Hematopoietic multipotent progenitor cell treated with erythropoietin and hydrocortisone succinate and interleukin-3 and kit ligand, for 17 days (in vitro differentiated cells): ENCODE data around the gene KCNQ1OT1.

ENCODE experiments used
- DNase-seq: peaks from one replicate; pipeline ENCODE4 v3.0.0-alpha.2; 2015; ENCODE audit warnings: low spot score

The KCNQ1OT1 gene

GRCh38 chr11:2666828-2667570 lies 32.8 kb downstream of the KCNQ1OT1 start:
- DNase-seq, result no peak

GRCh38 chr11:2666401-2666741 lies 33.4 kb downstream of the KCNQ1OT1 start:
- no peak for DNase-seq

- no peak for DNase-seq
These were observed 34.0 kb downstream of the KCNQ1OT1 start for GRCh38 chr11:2665526-2666400.

DNA sequence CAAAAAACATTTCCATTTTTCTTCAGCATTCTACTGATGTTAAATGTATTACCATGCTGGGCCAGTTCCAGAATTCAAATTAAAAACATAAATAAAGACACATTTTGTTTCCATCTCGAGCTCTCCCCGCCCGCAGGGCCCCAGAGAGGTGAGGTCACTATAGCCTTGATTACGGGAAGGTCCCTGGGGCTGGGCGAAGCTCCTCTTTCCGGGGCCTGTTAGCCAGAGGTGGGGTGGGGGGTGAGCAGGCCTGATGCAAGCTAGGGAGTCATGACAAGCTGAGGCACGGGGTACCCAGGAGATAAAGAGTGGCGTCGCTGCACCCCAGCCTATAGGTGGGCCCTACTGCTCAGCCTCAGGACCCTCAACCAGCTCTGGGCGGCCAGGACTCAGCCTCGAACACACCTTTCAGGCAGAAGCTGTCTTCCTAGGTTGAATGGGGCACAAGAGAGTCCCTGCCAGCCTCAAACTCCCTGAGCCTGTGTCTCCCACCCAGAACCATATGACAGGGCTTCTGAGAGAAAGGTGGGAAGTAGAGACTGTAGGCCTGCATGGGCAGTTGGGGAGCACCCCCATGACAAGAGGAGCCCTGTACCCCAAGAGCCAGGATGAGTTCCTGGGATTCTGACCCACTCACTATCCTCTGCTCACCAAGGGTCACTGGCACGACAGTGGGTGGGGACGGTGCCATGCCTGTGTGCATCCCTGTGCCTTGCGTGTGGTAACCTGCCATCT lies 34.8 kb downstream of the KCNQ1OT1 start:
- DNase-seq, result no peak

- no peak for DNase-seq
These were observed 35.4 kb downstream of the KCNQ1OT1 start for GRCh38 chr11:2664376-2664775.

DNA sequence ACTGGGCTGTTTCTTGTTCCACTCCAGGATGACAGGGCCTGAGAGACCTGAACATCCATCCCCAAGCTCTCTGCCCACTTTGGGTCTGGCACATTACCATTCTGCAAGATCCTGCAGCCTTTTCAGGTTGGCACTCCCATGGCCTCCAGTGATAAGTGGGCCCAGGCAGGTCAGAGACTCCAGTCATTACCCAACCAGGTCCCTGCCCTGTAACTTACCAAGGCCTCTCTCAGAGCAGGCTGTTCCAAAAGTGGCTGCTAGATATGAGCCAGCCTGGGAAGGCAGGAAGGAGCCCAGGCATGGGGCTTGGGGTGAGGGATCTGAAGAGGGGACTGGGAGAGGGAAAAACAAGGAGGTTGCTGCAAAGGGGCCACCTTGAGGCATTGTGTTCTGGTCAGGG lies 35.9 kb downstream of the KCNQ1OT1 start:
- no peak for DNase-seq

- no peak for DNase-seq
These were observed 36.3 kb downstream of the KCNQ1OT1 start for GRCh38 chr11:2663506-2663905.

- no peak for DNase-seq
These were observed 37.1 kb downstream of the KCNQ1OT1 start for GRCh38 chr11:2662430-2663299.

DNA sequence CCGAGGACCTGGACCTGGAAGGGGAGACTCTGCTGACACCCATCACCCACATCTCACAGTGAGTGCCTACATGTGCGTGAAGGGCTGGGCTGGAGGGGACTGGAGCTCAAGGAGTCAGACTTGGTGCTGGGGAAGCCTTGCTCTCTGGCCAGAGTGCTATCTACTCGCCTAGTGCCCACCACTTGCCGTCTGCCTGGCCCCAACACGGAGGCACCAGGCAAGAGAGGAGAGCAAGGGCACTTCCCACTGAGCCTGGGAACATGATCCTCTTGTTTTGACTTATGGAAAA lies 37.8 kb downstream of the KCNQ1OT1 start:
- DNase-seq, result no peak

DNA sequence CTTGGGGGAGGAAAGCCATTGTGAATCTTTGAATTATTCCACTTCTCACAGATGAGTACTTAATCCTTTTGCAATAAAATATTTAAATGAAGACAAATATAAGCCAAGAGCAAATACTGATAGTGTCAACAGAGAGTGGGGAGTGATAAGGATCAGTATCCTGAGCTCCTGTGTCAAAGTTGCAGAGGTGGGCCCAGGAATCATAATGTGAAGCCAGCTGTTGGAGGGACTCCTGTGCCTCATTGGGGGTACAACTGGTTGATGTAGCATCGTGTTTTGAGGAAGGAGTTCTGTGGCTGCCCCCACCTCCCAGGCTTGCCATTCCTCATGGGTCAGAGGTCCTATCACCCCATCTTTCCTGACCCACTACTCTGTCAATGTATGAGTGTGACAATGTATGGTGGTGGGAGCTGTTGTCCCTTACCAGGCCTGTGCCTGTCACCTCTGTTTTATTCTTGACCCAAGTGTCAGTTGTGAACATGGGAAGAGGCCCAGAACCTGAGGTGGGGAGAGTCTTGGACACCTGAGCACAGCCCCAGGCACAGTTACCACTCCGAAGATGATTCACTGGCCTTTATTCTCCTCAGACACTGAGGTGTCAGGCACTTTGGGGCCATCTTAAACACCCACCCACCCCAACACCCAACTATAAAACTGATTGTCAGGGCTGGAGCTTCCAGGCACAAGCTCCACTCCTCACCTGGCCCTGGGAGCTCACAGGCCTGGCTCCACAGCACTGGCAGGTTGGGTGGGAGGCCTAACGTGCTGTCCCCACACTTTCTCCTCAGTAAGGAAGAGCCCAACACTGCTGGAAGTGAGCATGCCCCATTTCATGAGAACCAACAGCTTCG lies 38.4 kb downstream of the KCNQ1OT1 start:
- DNase-seq, result no peak

DNA sequence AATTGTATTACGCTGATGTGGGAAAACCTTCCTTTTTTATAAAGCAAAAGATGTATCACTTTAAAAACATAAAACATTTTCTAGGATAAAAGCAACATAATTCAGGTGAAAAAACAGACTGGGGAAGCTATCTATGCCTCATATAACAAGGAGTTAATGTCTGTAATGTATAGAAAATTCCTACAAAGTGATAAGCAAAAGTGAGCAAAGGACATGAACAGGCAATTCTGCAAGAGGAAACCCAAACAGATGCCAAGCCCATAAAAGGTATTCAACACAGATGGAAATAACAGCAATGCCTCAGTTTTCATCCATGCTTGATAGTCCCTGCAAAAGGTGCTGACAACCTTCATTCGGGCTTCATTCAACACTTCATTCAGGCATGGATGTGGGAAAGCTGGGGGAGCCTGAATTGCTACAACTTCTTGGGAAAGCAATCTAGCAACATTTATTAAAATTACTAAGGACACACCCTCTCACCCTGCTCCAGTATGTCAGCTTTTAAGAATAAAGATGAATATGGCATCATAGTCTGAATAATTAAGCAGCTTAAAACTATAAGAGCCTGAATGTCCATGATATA lies 39.3 kb downstream of the KCNQ1OT1 start:
- no peak for DNase-seq

- no peak for DNase-seq
These were observed 42.0 kb downstream of the KCNQ1OT1 start for GRCh38 chr11:2657697-2658284.

DNA sequence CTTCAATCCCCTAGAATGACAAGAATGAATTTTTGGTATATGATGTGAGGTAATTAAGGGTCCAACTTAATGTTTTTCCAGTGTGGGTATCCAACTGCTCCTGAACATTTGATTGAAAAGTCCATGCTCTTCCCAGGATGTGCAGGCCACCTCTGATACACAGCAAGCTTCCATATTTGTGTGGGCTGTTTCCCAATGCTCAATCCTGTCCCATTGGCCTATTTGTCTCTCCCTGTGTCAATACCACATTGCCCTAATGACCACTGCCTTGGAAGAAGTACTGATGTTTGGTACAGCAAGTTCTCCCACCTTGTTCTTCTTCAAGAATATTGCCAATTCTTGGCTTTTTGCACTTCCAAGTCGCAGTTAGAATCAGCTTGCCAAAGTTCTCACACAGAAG lies 42.9 kb downstream of the KCNQ1OT1 start:
- no peak for DNase-seq

DNA sequence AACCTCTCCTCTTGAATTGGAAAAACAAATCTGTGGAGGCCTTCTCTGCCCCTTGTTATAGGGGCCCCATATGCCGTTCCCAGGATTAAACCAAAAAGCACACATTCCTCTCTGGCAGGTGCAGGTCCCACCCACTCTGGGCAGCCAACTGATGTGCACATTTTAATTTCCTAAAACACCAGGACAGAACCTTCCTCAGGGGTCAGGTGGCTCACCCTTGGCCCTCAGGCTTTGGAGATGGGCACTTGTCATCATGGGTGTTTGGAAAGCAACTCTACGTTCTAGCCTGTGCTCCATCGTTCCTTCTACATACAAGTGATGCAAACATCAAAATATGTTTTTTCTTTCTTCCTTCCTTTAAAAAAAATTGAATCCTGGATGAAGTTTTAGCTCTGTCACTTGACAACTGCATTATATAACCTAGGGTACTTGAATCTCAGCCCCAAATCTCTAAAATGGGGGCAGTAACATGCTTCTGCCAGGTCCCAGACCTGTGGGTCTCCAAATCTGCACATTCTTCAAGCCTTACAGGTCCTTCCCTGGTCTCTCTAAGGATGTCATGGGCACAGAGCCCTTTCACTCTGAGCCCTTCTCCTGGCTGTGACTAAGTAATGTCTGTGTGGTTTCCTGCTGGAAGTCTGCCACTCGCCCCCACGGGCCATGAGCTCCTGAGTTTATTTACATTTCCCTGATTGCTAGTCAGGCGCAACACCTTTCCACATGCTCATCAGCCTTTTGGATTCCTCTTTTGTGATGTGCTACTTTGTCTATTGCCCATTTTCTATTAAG lies 43.8 kb downstream of the KCNQ1OT1 start:
- DNase-seq, result no peak

DNA sequence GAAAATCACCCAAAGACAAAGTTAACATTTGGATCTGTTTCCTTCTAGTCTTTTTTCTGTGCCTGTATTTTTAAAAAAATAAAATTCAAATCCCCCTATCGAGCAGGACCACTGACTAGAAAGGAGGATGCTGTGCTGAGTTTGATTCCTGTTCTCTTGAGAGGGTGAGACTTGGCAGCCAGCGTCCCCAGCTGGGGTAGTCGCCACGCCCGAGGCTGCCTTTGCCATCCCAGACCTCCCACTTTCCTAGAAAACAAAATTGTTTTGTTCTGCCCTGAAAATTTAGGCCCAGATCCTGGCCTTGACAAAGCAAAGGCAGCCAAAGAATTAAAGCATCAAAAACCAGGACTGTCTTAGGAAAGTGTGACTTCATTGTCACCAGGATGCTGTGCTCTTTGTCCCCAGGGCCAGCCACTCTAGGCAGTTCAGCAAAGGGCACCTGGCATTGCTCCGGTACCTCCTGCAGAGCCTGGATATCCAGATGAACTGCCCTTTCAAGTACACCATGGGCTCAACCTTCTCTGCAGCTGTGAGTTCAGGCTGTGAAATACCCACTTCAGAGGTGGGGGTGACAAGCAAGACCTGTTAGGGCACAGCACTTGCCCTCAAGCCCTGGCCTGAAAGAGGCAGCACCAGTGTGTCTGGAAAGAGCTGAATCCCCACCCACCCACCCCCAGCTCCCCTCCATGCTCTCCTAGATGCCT lies 44.6 kb downstream of the KCNQ1OT1 start:
- DNase-seq, result no peak

DNA sequence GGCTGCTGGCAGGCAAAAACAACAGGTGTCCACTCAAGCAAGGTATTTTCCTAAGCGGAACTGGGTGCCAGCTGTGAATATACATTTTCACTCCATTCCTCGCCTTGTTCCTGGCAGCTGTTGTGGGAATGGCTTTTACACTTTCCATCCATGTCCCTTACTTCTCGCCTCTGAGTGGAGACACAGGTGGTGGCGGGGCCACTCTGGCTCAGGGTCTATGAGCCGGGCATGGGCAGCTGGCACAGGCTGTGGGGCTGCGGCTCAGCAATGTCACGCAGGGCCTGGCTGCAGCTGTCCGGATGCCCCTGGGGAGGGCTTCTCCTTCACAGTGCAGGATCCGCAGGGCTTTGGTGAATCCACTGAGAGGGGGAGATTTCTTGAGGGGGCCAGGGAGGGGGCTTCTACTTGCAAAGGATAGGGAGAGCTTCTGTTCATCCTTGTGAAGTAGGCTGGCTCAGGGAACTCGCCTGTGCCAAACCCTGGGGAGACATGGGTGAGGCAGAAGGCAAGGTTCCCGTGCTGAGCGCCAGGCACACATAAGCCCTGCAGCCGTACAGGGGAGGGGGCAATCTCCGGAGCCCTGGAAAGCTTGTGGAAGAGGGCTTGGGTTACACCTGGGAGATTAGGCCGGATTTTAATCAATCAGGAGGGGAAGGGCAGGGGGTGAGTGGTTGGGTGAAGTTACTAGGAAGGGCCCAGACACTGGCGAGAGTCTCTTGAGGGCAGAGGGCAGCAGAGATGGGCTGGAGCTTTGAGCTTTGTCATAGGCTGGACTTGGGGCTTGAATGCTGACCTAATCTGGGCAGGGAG lies 45.7 kb downstream of the KCNQ1OT1 start:
- no peak for DNase-seq

DNA sequence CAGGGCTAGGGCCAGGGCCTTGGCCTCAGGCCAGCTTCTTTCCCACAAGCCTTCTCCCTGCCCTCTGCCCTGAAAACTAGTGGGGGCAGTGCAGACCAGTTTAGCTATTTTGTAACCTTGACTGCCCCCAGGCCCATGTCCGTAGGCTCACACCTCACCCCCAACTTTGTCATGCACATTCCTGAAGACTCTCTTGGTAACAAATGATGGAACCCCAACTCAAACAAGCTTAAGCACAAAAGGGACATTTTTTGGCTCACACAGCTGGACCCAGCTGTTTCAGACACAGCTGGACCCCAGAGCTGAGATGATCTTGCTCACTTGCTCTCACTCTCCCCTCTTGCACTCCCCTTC lies 46.6 kb downstream of the KCNQ1OT1 start:
- DNase-seq, result no peak
